IMR-90 (cell line): Measurements from ENCODE around the gene HNRNPAB.

Source experiments
- CEBPB ChIP-seq: IDR thresholded peaks from 2 replicates; pipeline ENCODE4 v1.6.1; 2012; ENCODE audit warnings: low read depth, low read length, improper control_type of control experiment
- POLR2A ChIP-seq: IDR thresholded peaks from 2 replicates; pipeline ENCODE4 v1.6.1; 2012; ENCODE audit warnings: mild to moderate bottlenecking, low read depth, low read length
- RAD21 ChIP-seq: IDR thresholded peaks from 2 replicates; pipeline ENCODE4 v1.6.1; 2012; ENCODE audit warnings: low read length, improper control_type of control experiment
- RCOR1 ChIP-seq: IDR thresholded peaks from 2 replicates; pipeline ENCODE4 v1.6.1; 2012; ENCODE audit warnings: mild to moderate bottlenecking, low read length, improper control_type of control experiment; ENCODE audit not compliant: insufficient replicate concordance

DNA sequence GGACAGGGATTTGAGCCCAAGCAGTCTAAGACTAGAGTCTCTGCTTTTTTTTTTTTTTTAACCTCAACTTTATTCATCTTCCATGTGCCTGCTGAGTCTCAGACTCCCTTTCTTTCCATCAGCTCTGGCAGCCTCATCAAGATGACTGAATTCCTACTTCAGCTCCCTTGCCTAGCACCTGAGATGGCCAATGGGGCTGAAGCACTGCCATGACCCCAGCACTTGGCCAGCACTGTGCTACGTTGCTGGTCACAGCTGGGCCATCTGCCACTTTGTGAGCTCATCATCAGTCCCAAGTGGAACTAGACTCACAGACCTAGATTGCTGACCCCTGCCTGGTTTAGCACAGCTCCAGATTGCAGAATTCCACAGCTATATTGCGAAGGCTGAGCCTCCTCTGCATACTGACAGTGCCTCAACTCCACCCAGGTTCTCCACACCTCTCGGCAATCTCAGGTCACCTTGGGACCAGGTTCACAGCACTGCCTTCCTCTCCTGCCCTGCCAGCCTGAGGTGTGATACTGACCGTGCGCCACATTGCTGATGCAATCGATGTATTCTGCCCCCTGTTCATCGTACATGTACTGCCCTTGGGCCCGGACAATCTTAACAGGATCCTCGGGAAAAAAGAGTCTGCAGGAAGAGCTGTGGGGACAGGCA lies 26.7 kb downstream of the HNRNPAB start:
- TF ChIP-seq RAD21 (no peak), RCOR1 (no peak), CEBPB (peak; percentile 63), POLR2A (no peak)
